ENCODE results near the gene MFSD1.
A peak's percentile ranks its signal among the peaks of the same experiment; 100 is the strongest.

The MFSD1 gene

DNA sequence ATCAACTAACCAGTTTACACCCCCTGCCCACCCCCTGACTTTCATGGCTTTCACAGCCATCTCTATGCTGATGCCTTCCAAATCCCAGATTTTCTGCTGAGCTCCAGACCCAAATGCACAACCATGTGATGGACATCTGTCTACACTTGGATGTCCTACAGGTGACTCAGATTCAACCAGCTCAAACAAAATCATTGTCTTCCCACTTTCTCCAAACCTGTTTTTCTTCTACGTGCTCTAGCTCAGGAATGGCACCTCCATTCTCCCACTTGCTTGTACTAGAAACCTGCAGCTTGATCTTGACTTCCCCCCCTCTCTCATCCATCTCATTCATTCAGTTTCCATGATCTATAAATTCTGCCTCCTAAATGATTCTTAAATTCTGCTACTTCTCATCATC lies 35.5 kb upstream of the MFSD1 start:
- H3K4me3 ChIP-seq (ENCODE audit: insufficient read length, low read depth), result no peak overlapping the region
- TF ChIP-seq SUZ12 (IDR thresholded peaks at IDR 0.05; ENCODE audit: extremely low read depth, insufficient read depth, insufficient read length), result no peak
- TF ChIP-seq YY1 (IDR thresholded peaks at IDR 0.05; ENCODE audit: insufficient read depth, insufficient read length), result no peak
- no peak for TF ChIP-seq ZNF274 (IDR thresholded peaks at IDR 0.05; ENCODE audit: low read depth, low read length)
- peaks cover 2% of the 10 kb centered on the region for H3K4me1 ChIP-seq (ENCODE audit: insufficient read depth, insufficient read length)
- DNase-seq (ENCODE audit: low read depth, low spot score), result no peak
- H3K9me3 ChIP-seq (ENCODE audit: insufficient read depth, low read length), result no peaks in the 10 kb centered on the region
- H3K27me3 ChIP-seq (ENCODE audit: insufficient read depth, insufficient read length), result no peaks in the 10 kb centered on the region
- H3K9ac ChIP-seq (ENCODE audit: insufficient read length, low read depth), result no peak overlapping the region
- no peaks in the 10 kb centered on the region for H3K36me3 ChIP-seq (ENCODE audit: insufficient read depth, insufficient read length, low read length)

- Histone ChIP-seq H3K4me3 (ENCODE audit: insufficient read length, low read depth) (no peak overlapping the region), H3K4me1 (ENCODE audit: insufficient read depth, insufficient read length) (peaks cover 2% of the 10 kb centered on the region), H3K36me3 (ENCODE audit: insufficient read depth, insufficient read length, low read length) (no peaks in the 10 kb centered on the region), H3K27me3 (ENCODE audit: insufficient read depth, insufficient read length) (no peaks in the 10 kb centered on the region), H3K9ac (ENCODE audit: insufficient read length, low read depth) (no peak overlapping the region), H3K9me3 (ENCODE audit: insufficient read depth, low read length) (no peaks in the 10 kb centered on the region)
- no peak for TF ChIP-seq YY1 (IDR thresholded peaks at IDR 0.05; ENCODE audit: insufficient read depth, insufficient read length)
- DNase-seq (ENCODE audit: low read depth, low spot score), result no peak
Measured at GRCh38 chr3:158768361-158768787, 33.5 kb upstream of the MFSD1 start.

GRCh38 chr3:158768881-158769543 lies 32.8 kb upstream of the MFSD1 start:
- no peak for DNase-seq (ENCODE audit: low read depth, low spot score)
- TF ChIP-seq YY1 (IDR thresholded peaks at IDR 0.05; ENCODE audit: insufficient read depth, insufficient read length), result no peak
- no peak for TF ChIP-seq ZNF274 (IDR thresholded peaks at IDR 0.05; ENCODE audit: low read depth, low read length)
- TF ChIP-seq SUZ12 (IDR thresholded peaks at IDR 0.05; ENCODE audit: extremely low read depth, insufficient read depth, insufficient read length), result no peak
- Histone ChIP-seq H3K36me3 (ENCODE audit: insufficient read depth, insufficient read length, low read length) (no peaks in the 10 kb centered on the region), H3K9ac (ENCODE audit: insufficient read length, low read depth) (no peak overlapping the region), H3K9me3 (ENCODE audit: insufficient read depth, low read length) (no peaks in the 10 kb centered on the region), H3K4me1 (ENCODE audit: insufficient read depth, insufficient read length) (peaks cover 2% of the 10 kb centered on the region), H3K27me3 (ENCODE audit: insufficient read depth, insufficient read length) (no peaks in the 10 kb centered on the region), H3K4me3 (ENCODE audit: insufficient read length, low read depth) (no peak overlapping the region)

DNA sequence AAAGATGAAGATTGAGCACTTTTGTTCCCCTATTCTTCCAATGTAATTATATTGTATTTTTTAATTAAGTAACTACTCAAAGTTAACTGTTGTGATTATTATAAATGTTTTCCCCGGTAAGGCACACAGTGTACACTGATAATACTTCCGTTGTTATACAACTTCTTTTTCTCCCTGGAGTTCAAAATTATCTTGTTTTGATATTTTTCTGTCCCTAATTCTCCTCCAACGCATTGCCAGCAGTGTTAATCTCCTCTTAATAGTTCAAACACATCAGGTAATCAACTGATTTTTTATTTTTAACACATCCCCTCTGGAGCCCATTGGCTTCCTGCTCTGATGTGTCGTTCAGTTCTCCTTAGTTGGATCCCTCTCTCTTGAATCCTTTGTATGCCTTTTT lies 32.3 kb upstream of the MFSD1 start:
- H3K9me3 ChIP-seq (ENCODE audit: insufficient read depth, low read length), result no peaks in the 10 kb centered on the region
- no peaks in the 10 kb centered on the region for H3K36me3 ChIP-seq (ENCODE audit: insufficient read depth, insufficient read length, low read length)
- H3K4me3 ChIP-seq (ENCODE audit: insufficient read length, low read depth), result no peak overlapping the region
- no peaks in the 10 kb centered on the region for H3K27me3 ChIP-seq (ENCODE audit: insufficient read depth, insufficient read length)
- H3K4me1 ChIP-seq (ENCODE audit: insufficient read depth, insufficient read length), result peaks cover 2% of the 10 kb centered on the region
- H3K9ac ChIP-seq (ENCODE audit: insufficient read length, low read depth), result no peak overlapping the region
- DNase-seq (ENCODE audit: low read depth, low spot score), result no peak
- TF ChIP-seq SUZ12 (IDR thresholded peaks at IDR 0.05; ENCODE audit: extremely low read depth, insufficient read depth, insufficient read length), result no peak
- TF ChIP-seq ZNF274 (IDR thresholded peaks at IDR 0.05; ENCODE audit: low read depth, low read length), result no peak
- TF ChIP-seq YY1 (IDR thresholded peaks at IDR 0.05; ENCODE audit: insufficient read depth, insufficient read length), result no peak

DNA sequence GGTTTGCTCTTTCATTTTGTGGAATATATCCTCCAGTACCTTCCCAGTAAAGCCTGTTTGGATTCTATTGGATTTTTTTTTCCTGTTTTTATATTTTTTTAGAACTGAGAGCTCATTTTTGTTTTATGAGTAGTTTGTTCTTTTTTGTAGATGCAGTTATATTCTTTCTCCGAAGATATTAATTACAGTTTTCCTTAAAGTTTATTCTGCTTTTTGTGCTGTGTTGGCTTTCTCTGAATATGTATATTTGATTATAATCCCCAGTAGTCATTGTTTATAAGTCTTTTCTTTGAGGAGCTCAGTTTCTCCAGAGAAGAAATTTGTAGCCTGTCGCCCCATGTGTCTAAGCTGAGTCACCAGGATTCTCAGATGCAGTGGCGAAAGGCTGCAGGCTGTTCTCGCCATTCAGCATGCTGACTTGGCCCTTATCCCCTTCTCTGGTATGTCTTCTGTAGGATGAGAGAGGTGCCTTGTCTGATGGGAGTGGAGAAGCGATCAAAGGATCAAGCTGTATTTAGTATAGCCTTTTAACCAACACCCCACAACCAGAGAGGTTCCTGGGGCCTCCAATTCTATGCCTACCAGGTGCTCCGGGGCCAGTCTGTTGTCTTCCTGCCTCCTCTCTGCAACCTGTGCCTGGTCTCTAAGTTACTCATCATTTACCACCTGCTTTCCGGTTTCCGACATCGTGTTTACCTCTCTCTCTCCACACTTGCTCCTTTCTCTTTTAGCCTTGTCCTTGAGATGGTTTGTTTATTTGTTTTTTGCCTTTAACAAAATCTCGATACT lies 31.7 kb upstream of the MFSD1 start:
- TF ChIP-seq ZNF274 (IDR thresholded peaks at IDR 0.05; ENCODE audit: low read depth, low read length) (no peak), YY1 (IDR thresholded peaks at IDR 0.05; ENCODE audit: insufficient read depth, insufficient read length) (no peak), SUZ12 (IDR thresholded peaks at IDR 0.05; ENCODE audit: extremely low read depth, insufficient read depth, insufficient read length) (no peak)
- H3K4me3 ChIP-seq (ENCODE audit: insufficient read length, low read depth), result no peak overlapping the region
- H3K9me3 ChIP-seq (ENCODE audit: insufficient read depth, low read length), result no peaks in the 10 kb centered on the region
- H3K36me3 ChIP-seq (ENCODE audit: insufficient read depth, insufficient read length, low read length), result no peaks in the 10 kb centered on the region
- peak; percentile 18 for DNase-seq (ENCODE audit: low read depth, low spot score)
- H3K4me1 ChIP-seq (ENCODE audit: insufficient read depth, insufficient read length), result peaks cover 2% of the 10 kb centered on the region
- no peak overlapping the region for H3K9ac ChIP-seq (ENCODE audit: insufficient read length, low read depth)
- H3K27me3 ChIP-seq (ENCODE audit: insufficient read depth, insufficient read length), result no peaks in the 10 kb centered on the region

DNA sequence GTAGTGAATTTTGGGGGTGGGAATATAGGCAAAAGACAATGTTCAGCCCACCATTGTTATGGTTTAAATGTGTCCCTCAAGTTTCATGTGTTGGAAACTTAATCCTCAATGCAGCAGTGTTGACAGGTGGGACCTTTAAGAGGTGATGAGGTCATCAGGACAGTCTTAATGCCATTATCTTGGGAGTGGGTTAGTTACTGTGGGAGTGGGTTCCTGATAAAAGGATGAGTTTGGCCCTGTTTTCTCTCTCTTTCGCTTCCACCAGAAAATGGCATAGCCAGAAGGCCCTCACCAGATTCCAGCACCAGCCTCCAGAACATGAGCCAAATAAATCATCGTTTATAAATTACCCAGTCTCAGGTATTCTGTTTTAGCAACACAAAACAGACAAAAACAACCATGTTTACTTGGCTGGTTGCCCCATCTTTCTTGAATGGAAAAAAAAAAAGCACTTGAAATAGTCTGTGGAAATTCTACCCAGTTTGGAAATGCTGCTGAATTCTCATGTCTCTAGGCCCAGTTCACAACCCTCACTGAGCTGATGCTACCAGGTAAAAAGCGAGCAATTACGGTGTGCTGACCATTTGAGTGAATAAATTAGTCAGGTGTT lies 31.0 kb upstream of the MFSD1 start:
- no peak for TF ChIP-seq YY1 (IDR thresholded peaks at IDR 0.05; ENCODE audit: insufficient read depth, insufficient read length)
- TF ChIP-seq SUZ12 (IDR thresholded peaks at IDR 0.05; ENCODE audit: extremely low read depth, insufficient read depth, insufficient read length), result no peak
- no peak for TF ChIP-seq ZNF274 (IDR thresholded peaks at IDR 0.05; ENCODE audit: low read depth, low read length)
- Histone ChIP-seq H3K27me3 (ENCODE audit: insufficient read depth, insufficient read length) (no peaks in the 10 kb centered on the region), H3K4me1 (ENCODE audit: insufficient read depth, insufficient read length) (peaks cover 2% of the 10 kb centered on the region), H3K9me3 (ENCODE audit: insufficient read depth, low read length) (no peaks in the 10 kb centered on the region), H3K4me3 (ENCODE audit: insufficient read length, low read depth) (no peak overlapping the region), H3K36me3 (ENCODE audit: insufficient read depth, insufficient read length, low read length) (no peaks in the 10 kb centered on the region), H3K9ac (ENCODE audit: insufficient read length, low read depth) (no peak overlapping the region)
- no peak for DNase-seq (ENCODE audit: low read depth, low spot score)

GRCh38 chr3:158771577-158771976 lies 30.3 kb upstream of the MFSD1 start:
- H3K4me3 ChIP-seq (ENCODE audit: insufficient read length, low read depth), result no peak overlapping the region
- H3K36me3 ChIP-seq (ENCODE audit: insufficient read depth, insufficient read length, low read length), result no peaks in the 10 kb centered on the region
- no peak overlapping the region for H3K9ac ChIP-seq (ENCODE audit: insufficient read length, low read depth)
- H3K4me1 ChIP-seq (ENCODE audit: insufficient read depth, insufficient read length), result peaks cover 2% of the 10 kb centered on the region
- TF ChIP-seq YY1 (IDR thresholded peaks at IDR 0.05; ENCODE audit: insufficient read depth, insufficient read length), result no peak
- TF ChIP-seq ZNF274 (IDR thresholded peaks at IDR 0.05; ENCODE audit: low read depth, low read length), result no peak
- no peak for TF ChIP-seq SUZ12 (IDR thresholded peaks at IDR 0.05; ENCODE audit: extremely low read depth, insufficient read depth, insufficient read length)
- H3K9me3 ChIP-seq (ENCODE audit: insufficient read depth, low read length), result no peaks in the 10 kb centered on the region
- no peaks in the 10 kb centered on the region for H3K27me3 ChIP-seq (ENCODE audit: insufficient read depth, insufficient read length)
- DNase-seq (ENCODE audit: low read depth, low spot score), result no peak

All from NT2/D1 (cell line).